Measurements from ENCODE around the gene ZIC1. TPM values are rescaled to one million over a fixed set of nuclear protein-coding genes. Genes with fewer than 3 reads are reported as not detected.

The ZIC1 gene
- total and polyA plus RNA-seq, 7 experiments from 2014 or later = not detected

- H3K4me3 ChIP-seq (ENCODE audit: low read length) = no peak overlapping the region
- ChIA-PET POLR2A (no interaction called here), CTCF (no interaction called here)
- H3K27me3 Mint-ChIP-seq = peaks cover 68 to 84% (median 73%) of the 10 kb centered on the region in 5 donors
- peaks cover 0 to 3% (median 0%) of the 10 kb centered on the region in 5 donors for H3K36me3 Mint-ChIP-seq
- ATAC-seq = no peak
- H3K9me3 ChIP-seq (ENCODE audit: control insufficient read depth in 2 of 3, low read length in 3 of 3) = peaks cover 0 to 14% (median 0%) of the 10 kb centered on the region in 3 experiments
- peaks cover 0 to 8% (median 3%) of the 10 kb centered on the region in 7 donors for H3K4me1 Mint-ChIP-seq
- no peak for DNase-seq
- no peak overlapping the region for H3K4me3 Mint-ChIP-seq
- intact Hi-C loops (cut with micrococcal nuclease) = no loop called here
- peaks cover 0 to 18% of the 10 kb centered on the region in 2 donors for H3K27me3 ChIP-seq (ENCODE audit: control insufficient read depth in 2 of 2, insufficient read depth in 2 of 2, low read length in 2 of 2)
- H3K27ac Mint-ChIP-seq = peak overlapping the region in 1 of 9 donors; percentile 69
- no peaks in the 10 kb centered on the region for H3K4me1 ChIP-seq (ENCODE audit: control insufficient read depth in 2 of 2, insufficient read depth in 2 of 2, low read length in 2 of 2)
- H3K9me3 Mint-ChIP-seq = peaks cover 0 to 59% (median 14%) of the 10 kb centered on the region in 11 donors
- H3K27ac ChIP-seq (ENCODE audit: low read depth, low read length) = no peak overlapping the region
- no peaks in the 10 kb centered on the region for H3K36me3 ChIP-seq (ENCODE audit: control insufficient read depth in 2 of 3, insufficient read depth in 3 of 3, low read length in 3 of 3)
These were observed 14.3 kb upstream of the ZIC1 start for GRCh38 chr3:147394884-147395225.

GRCh38 chr3:147395899-147396711 lies 13.1 kb upstream of the ZIC1 start:
- ATAC-seq (no peak), DNase-seq (no peak)
- H3K27ac ChIP-seq (ENCODE audit: low read depth, low read length) = no peak overlapping the region
- intact Hi-C loops (cut with micrococcal nuclease) = no loop called here
- H3K27me3 ChIP-seq (ENCODE audit: control insufficient read depth in 2 of 2, insufficient read depth in 2 of 2, low read length in 2 of 2) = peaks cover 0 to 12% of the 10 kb centered on the region in 2 donors
- no peaks in the 10 kb centered on the region for H3K36me3 ChIP-seq (ENCODE audit: control insufficient read depth in 2 of 3, insufficient read depth in 3 of 3, low read length in 3 of 3)
- no peaks in the 10 kb centered on the region for H3K4me1 ChIP-seq (ENCODE audit: control insufficient read depth in 2 of 2, insufficient read depth in 2 of 2, low read length in 2 of 2)
- peak overlapping the region in 1 of 10 donors; percentile 51 for H3K4me3 Mint-ChIP-seq
- no peak overlapping the region for H3K4me3 ChIP-seq (ENCODE audit: low read length)
- no peak overlapping the region for H3K27ac Mint-ChIP-seq
- peaks cover 0 to 58% (median 14%) of the 10 kb centered on the region in 11 donors for H3K9me3 Mint-ChIP-seq
- peaks cover 0 to 8% (median 3%) of the 10 kb centered on the region in 7 donors for H3K4me1 Mint-ChIP-seq
- no peaks in the 10 kb centered on the region for H3K36me3 Mint-ChIP-seq
- peaks cover 0 to 7% (median 0%) of the 10 kb centered on the region in 3 experiments for H3K9me3 ChIP-seq (ENCODE audit: control insufficient read depth in 2 of 3, low read length in 3 of 3)
- CTCF ChIA-PET = no interaction called here
- peaks cover 70 to 82% (median 78%) of the 10 kb centered on the region in 5 donors for H3K27me3 Mint-ChIP-seq
- POLR2A ChIA-PET = no interaction called here

- H3K27me3 Mint-ChIP-seq = peaks cover 70 to 82% (median 78%) of the 10 kb centered on the region in 5 donors
- peaks cover 0 to 12% of the 10 kb centered on the region in 2 donors for H3K27me3 ChIP-seq (ENCODE audit: control insufficient read depth in 2 of 2, insufficient read depth in 2 of 2, low read length in 2 of 2)
- H3K9me3 Mint-ChIP-seq = peaks cover 0 to 57% (median 14%) of the 10 kb centered on the region in 11 donors
- CTCF ChIA-PET = no interaction called here
- intact Hi-C loops (cut with micrococcal nuclease) = no loop called here
- peak overlapping the region in 1 of 10 donors; percentile 51 for H3K4me3 Mint-ChIP-seq
- no peaks in the 10 kb centered on the region for H3K36me3 Mint-ChIP-seq
- no peak overlapping the region for H3K27ac ChIP-seq (ENCODE audit: low read depth, low read length)
- DNase-seq (no peak), ATAC-seq (no peak)
- POLR2A ChIA-PET = no interaction called here
- H3K27ac Mint-ChIP-seq = no peak overlapping the region
- H3K4me1 ChIP-seq (ENCODE audit: control insufficient read depth in 2 of 2, insufficient read depth in 2 of 2, low read length in 2 of 2) = no peaks in the 10 kb centered on the region
- peaks cover 0 to 8% (median 3%) of the 10 kb centered on the region in 7 donors for H3K4me1 Mint-ChIP-seq
- H3K9me3 ChIP-seq (ENCODE audit: control insufficient read depth in 2 of 3, low read length in 3 of 3) = peaks cover 0 to 4% (median 0%) of the 10 kb centered on the region in 3 experiments
- no peaks in the 10 kb centered on the region for H3K36me3 ChIP-seq (ENCODE audit: control insufficient read depth in 2 of 3, insufficient read depth in 3 of 3, low read length in 3 of 3)
- H3K4me3 ChIP-seq (ENCODE audit: low read length) = no peak overlapping the region
These were observed 12.5 kb upstream of the ZIC1 start for GRCh38 chr3:147396712-147397046.

GRCh38 chr3:147397155-147397874 lies 11.8 kb upstream of the ZIC1 start:
- H3K4me1 ChIP-seq (ENCODE audit: control insufficient read depth in 2 of 2, insufficient read depth in 2 of 2, low read length in 2 of 2) = no peaks in the 10 kb centered on the region
- DNase-seq = no peak
- ChIA-PET CTCF (no interaction called here), POLR2A (no interaction called here)
- H3K27ac ChIP-seq (ENCODE audit: low read depth, low read length) = no peak overlapping the region
- no peak for ATAC-seq
- intact Hi-C loops (cut with micrococcal nuclease) = no loop called here
- no peak overlapping the region for H3K4me3 ChIP-seq (ENCODE audit: low read length)
- Mint-ChIP-seq H3K9me3 (peaks cover 0 to 64% (median 16%) of the 10 kb centered on the region in 11 donors), H3K27ac (peak overlapping the region in 1 of 9 donors; percentile 58), H3K4me1 (peaks cover 0 to 8% (median 3%) of the 10 kb centered on the region in 7 donors), H3K36me3 (peaks cover 0 to 3% (median 0%) of the 10 kb centered on the region in 5 donors), H3K27me3 (peaks cover 72 to 82% (median 80%) of the 10 kb centered on the region in 5 donors), H3K4me3 (peak overlapping the region in 1 of 10 donors; percentile 16)
- peaks cover 0 to 4% (median 0%) of the 10 kb centered on the region in 3 experiments for H3K9me3 ChIP-seq (ENCODE audit: control insufficient read depth in 2 of 3, low read length in 3 of 3)
- peaks cover 0 to 12% of the 10 kb centered on the region in 2 donors for H3K27me3 ChIP-seq (ENCODE audit: control insufficient read depth in 2 of 2, insufficient read depth in 2 of 2, low read length in 2 of 2)
- no peaks in the 10 kb centered on the region for H3K36me3 ChIP-seq (ENCODE audit: control insufficient read depth in 2 of 3, insufficient read depth in 3 of 3, low read length in 3 of 3)

- ChIA-PET CTCF (no interaction called here), POLR2A (no interaction called here)
- Mint-ChIP-seq H3K27me3 (peaks cover 76 to 79% (median 77%) of the 10 kb centered on the region in 5 donors), H3K4me3 (no peak overlapping the region), H3K27ac (peak overlapping the region in 1 of 9 donors; percentile 38), H3K4me1 (peaks cover 0 to 8% (median 3%) of the 10 kb centered on the region in 7 donors), H3K36me3 (peaks cover 0 to 4% (median 0%) of the 10 kb centered on the region in 5 donors), H3K9me3 (peaks cover 0 to 61% (median 14%) of the 10 kb centered on the region in 11 donors)
- DNase-seq (no peak), ATAC-seq (no peak)
- Histone ChIP-seq H3K4me1 (ENCODE audit: control insufficient read depth in 2 of 2, insufficient read depth in 2 of 2, low read length in 2 of 2) (no peaks in the 10 kb centered on the region), H3K4me3 (ENCODE audit: low read length) (no peak overlapping the region), H3K36me3 (ENCODE audit: control insufficient read depth in 2 of 3, insufficient read depth in 3 of 3, low read length in 3 of 3) (no peaks in the 10 kb centered on the region), H3K9me3 (ENCODE audit: control insufficient read depth in 2 of 3, low read length in 3 of 3) (peaks cover 0 to 4% (median 0%) of the 10 kb centered on the region in 3 experiments), H3K27ac (ENCODE audit: low read depth, low read length) (no peak overlapping the region), H3K27me3 (ENCODE audit: control insufficient read depth in 2 of 2, insufficient read depth in 2 of 2, low read length in 2 of 2) (peaks cover 0 to 4% of the 10 kb centered on the region in 2 donors)
- intact Hi-C loops (cut with micrococcal nuclease) = no loop called here
These were observed 11.0 kb upstream of the ZIC1 start for GRCh38 chr3:147397875-147398812.

GRCh38 chr3:147398813-147399534 lies 10.2 kb upstream of the ZIC1 start:
- intact Hi-C loops (cut with micrococcal nuclease) = no loop called here
- Histone ChIP-seq H3K36me3 (ENCODE audit: control insufficient read depth in 2 of 3, insufficient read depth in 3 of 3, low read length in 3 of 3) (no peaks in the 10 kb centered on the region), H3K27me3 (ENCODE audit: control insufficient read depth in 2 of 2, insufficient read depth in 2 of 2, low read length in 2 of 2) (no peaks in the 10 kb centered on the region), H3K27ac (ENCODE audit: low read depth, low read length) (no peak overlapping the region), H3K9me3 (ENCODE audit: control insufficient read depth in 2 of 3, low read length in 3 of 3) (peaks cover 0 to 4% (median 0%) of the 10 kb centered on the region in 3 experiments), H3K4me1 (ENCODE audit: control insufficient read depth in 2 of 2, insufficient read depth in 2 of 2, low read length in 2 of 2) (no peaks in the 10 kb centered on the region), H3K4me3 (ENCODE audit: low read length) (no peak overlapping the region)
- Mint-ChIP-seq H3K27me3 (peaks cover 78 to 84% (median 81%) of the 10 kb centered on the region in 5 donors), H3K4me3 (no peak overlapping the region), H3K27ac (no peak overlapping the region), H3K4me1 (peaks cover 0 to 6% (median 1%) of the 10 kb centered on the region in 7 donors), H3K36me3 (peaks cover 0 to 4% (median 0%) of the 10 kb centered on the region in 5 donors), H3K9me3 (peaks cover 0 to 67% (median 14%) of the 10 kb centered on the region in 11 donors)
- CTCF ChIA-PET = no interaction called here
- POLR2A ChIA-PET = no interaction called here
- ATAC-seq (no peak), DNase-seq (no peak)
